Kidney (tissue), 14 donors: ENCODE measurements around the gene MAN2A2. TPM values are rescaled to one million over a fixed set of nuclear protein-coding genes. Genes with fewer than 3 reads are reported as not detected.

Experiments used
- DNase-seq, 5 donors: peaks; one replicate each; pipeline ENCODE4 v3.0.0-alpha.2; 2013 to 2020
- FAIRE-seq: peaks from 2 replicates; lab custom pipeline; 2012; peaks lifted over from hg19 to GRCh38; lab: Jason Lieb, UNC
- H3K27ac ChIP-seq, 2 donors: one replicate each; pipeline ENCODE4 v1.7.0; 2013; ENCODE audit warnings: low read depth in 2 of 2, low read length in 2 of 2, inconsistent platforms in 1 of 2
- H3K27me3 ChIP-seq: one replicate; pipeline ENCODE4 v1.7.1; 2013; ENCODE audit warnings: low read length, inconsistent platforms; ENCODE audit not compliant: control insufficient read depth, insufficient read depth
- H3K36me3 ChIP-seq, 3 donors: one replicate each; pipeline versions ENCODE4 v1.7.0 to v1.7.1; 2013; ENCODE audit warnings: low read length in 3 of 3, control low read depth in 1 of 3, inconsistent platforms in 1 of 3; ENCODE audit not compliant: insufficient read depth in 3 of 3, control insufficient read depth in 2 of 3
- H3K4me1 ChIP-seq, 3 donors: one replicate each; pipeline versions ENCODE4 v1.7.0 to v1.7.1; 2013; ENCODE audit warnings: low read length in 3 of 3, inconsistent platforms in 1 of 3, low read depth in 1 of 3; ENCODE audit not compliant: control insufficient read depth in 2 of 3, insufficient read depth in 2 of 3
- H3K4me3 ChIP-seq, 3 donors: one replicate each; pipeline versions ENCODE4 v1.7.0 to v1.8.1; 2013; ENCODE audit warnings: low read length in 3 of 3, control low read depth in 1 of 3, inconsistent platforms in 1 of 3
- H3K9ac ChIP-seq, 3 donors: one replicate each; pipeline versions ENCODE4 v1.7.0 to v1.7.1; 2013; ENCODE audit warnings: low read length in 3 of 3, control low read depth in 1 of 3, inconsistent platforms in 1 of 3
- H3K9me3 ChIP-seq, 3 donors: one replicate each; pipeline versions ENCODE4 v1.7.0 to v1.7.1; 2013; ENCODE audit warnings: low read length in 3 of 3, control low read depth in 1 of 3, inconsistent platforms in 1 of 3; ENCODE audit not compliant: control insufficient read depth in 2 of 3, insufficient read depth in 1 of 3
- intact Hi-C: fragments of 100-400 bp; cut with DNase I; formaldehyde crosslinking; loops from one replicate; pipeline ENCODE4 v1.11.1; 2022
- polyA plus RNA-seq: library from polyadenylated mRNA; stranded (reverse); fragments of 350-450 nt; fragmentation: Illumina TruSeq; extraction: RNeasy Lipid Tissue Mini Kit (QIAGEN cat#74804); gene quantifications from one replicate; pipeline ENCODE4 v1.2.3, GENCODE V29; 2014; ENCODE audit warnings: low read depth, low replicate concordance; ENCODE audit not compliant: insufficient read depth
- total RNA-seq: library from RNA; stranded (reverse); fragmentation: NEBNext Ultra II Directional; extraction: Animal tissue kit (Norgen Biotek cat#: 25700); gene quantifications from one replicate; pipeline ENCODE4 v1.2.1, GENCODE V29; 2021
- TF ChIP-seq, protein P1 (sequence below): IDR thresholded peaks from 3 replicates; pipeline ENCODE4 v1.5.1; 2012; ENCODE audit warnings: mild to moderate bottlenecking, moderate library complexity, borderline replicate concordance; ENCODE audit not compliant: insufficient read depth; ENCODE audit errors: extremely low read depth
- donor health status: control.
- donor health status: control.
- donor health status: control.
- donor health status: control.
- donor health status: control.
- donor health status: DM: yes; HTN: yes; CAD: no.
- donor health status: Normal renal cell carcinoma (clear cell type).

The MAN2A2 gene
- total and polyA plus RNA-seq, 2 donors from 2014 or later = 11.4 to 56.3 TPM

DNA sequence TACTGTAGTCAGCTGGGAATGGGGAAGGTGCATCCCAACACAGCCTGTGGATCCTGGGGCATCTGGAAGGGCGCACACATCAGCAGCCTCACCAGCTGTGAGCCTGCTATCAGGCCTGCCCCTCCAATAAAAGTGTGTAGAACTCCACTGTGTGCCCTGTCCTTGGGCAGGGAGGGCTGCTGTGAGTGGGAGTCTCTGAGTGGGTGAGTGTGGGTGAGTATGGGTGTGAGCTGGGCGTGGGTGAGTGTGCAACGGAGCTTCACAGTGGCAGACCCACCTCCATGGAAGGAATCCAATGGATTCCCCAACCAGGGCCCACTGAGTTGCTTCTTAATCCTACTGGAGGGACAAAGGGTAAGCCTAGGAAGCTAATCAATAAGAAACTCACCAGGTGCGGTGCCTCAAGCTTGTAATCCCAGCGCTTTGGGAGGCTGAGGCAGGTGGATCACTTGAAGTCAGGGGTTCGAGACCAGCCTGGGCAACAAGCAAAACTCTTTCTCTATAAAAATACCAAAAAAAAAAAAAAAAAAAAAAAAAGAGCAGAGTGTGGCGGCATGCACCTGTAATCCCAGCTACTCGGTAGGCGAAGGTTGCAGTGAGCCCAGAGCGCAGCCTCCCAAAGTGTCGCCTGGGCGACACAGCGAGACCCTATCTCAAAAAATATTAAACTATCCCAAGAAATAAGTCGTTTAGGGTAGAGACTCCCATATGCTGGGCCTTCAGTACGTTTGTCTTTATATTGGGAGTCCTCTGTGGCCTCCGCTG lies 51.0 kb downstream of the MAN2A2 start:
- FAIRE-seq = no peak
- no peak overlapping the region for H3K9ac ChIP-seq
- H3K27me3 ChIP-seq = no peaks in the 10 kb centered on the region
- H3K4me1 ChIP-seq = peaks cover 0 to 12% (median 5%) of the 10 kb centered on the region in 3 donors
- H3K4me3 ChIP-seq = peak overlapping the region in 1 of 3 donors; percentile 95
- DNase-seq = peak in 1 of 5 donors; percentile 55
- H3K27ac ChIP-seq = peak overlapping the region in 1 of 2 donors; percentile 2
- TF ChIP-seq, protein P1, sequence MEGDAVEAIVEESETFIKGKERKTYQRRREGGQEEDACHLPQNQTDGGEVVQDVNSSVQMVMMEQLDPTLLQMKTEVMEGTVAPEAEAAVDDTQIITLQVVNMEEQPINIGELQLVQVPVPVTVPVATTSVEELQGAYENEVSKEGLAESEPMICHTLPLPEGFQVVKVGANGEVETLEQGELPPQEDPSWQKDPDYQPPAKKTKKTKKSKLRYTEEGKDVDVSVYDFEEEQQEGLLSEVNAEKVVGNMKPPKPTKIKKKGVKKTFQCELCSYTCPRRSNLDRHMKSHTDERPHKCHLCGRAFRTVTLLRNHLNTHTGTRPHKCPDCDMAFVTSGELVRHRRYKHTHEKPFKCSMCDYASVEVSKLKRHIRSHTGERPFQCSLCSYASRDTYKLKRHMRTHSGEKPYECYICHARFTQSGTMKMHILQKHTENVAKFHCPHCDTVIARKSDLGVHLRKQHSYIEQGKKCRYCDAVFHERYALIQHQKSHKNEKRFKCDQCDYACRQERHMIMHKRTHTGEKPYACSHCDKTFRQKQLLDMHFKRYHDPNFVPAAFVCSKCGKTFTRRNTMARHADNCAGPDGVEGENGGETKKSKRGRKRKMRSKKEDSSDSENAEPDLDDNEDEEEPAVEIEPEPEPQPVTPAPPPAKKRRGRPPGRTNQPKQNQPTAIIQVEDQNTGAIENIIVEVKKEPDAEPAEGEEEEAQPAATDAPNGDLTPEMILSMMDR = no peak
- intact Hi-C loops = no loop called here
- H3K36me3 ChIP-seq = peaks cover 0 to 19% (median 13%) of the 10 kb centered on the region in 3 donors
- H3K9me3 ChIP-seq = no peaks in the 10 kb centered on the region

DNA sequence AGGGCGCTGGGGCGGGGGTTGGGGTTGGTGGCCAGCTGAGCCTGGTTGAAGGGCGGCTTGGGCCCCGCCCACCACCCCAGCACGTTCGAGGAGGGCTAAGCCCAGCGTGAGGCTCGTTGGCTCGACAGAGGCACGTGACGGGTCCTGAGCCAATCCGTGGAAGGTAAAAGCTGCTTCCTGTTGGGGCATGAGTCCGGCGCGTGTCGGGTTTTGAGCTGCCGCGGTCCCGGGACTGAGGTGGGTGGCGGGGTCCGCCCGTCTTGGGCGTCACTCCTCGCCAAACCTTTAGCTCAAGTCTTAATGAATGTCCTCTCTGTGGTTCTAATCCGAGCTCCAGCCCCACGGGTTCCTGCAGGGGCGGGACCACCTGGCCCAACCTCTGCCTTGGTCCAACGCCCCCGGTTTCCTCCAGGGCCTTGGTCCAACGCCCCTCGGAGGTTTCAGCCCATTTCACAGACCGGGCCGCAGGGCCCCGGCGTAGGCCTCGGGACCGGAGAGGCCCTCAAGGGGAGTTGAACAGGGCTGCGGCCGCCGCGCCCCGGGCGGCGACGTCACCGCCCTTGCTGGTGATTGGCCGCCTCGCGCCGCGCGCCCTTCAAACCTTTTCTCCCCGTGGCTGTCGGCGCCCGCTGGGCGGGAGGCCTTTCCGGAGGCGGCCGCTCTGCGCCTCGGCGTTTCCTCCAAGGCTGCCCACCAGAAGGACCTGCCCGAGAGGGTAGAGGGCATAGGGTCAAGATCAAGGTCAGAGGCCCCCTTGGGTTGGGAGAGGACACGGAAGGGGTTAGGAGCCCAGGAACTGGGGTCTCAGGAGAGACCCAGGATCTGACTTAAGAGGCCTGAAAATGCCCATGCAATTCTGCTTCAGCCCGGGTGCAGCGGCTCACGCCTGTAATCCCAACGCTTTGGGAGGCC lies 51.9 kb downstream of the MAN2A2 start, which contains the start of gene RCCD1:
Gene RCCD1 (plus strand): TSS at position 173 of the 912 bp plus-strand sequence. CDS start 1,851 bp downstream, outside the sequence.
- peak within 1 kb of the TSS; percentile 72 to 87 (median 82) for H3K9ac ChIP-seq
- H3K9me3 ChIP-seq = no peaks in the 10 kb centered on the region
- H3K27me3 ChIP-seq = no peaks in the 10 kb centered on the region
- H3K36me3 ChIP-seq = peaks cover 0 to 14% (median 9%) of the 10 kb centered on the region in 3 donors
- peak; percentile 13 for FAIRE-seq
- peak within 1 kb of the TSS; percentile 85 to 95 (median 85) for H3K4me3 ChIP-seq
- intact Hi-C loops = no loop called here
- TF ChIP-seq, protein P1 = no peak
- H3K4me1 ChIP-seq = peaks cover 0 to 12% (median 5%) of the 10 kb centered on the region in 3 donors
- H3K27ac ChIP-seq = peak within 1 kb of the TSS; percentile 87 to 92
- peak; percentile 94 to 98 (median 97) for DNase-seq

DNA sequence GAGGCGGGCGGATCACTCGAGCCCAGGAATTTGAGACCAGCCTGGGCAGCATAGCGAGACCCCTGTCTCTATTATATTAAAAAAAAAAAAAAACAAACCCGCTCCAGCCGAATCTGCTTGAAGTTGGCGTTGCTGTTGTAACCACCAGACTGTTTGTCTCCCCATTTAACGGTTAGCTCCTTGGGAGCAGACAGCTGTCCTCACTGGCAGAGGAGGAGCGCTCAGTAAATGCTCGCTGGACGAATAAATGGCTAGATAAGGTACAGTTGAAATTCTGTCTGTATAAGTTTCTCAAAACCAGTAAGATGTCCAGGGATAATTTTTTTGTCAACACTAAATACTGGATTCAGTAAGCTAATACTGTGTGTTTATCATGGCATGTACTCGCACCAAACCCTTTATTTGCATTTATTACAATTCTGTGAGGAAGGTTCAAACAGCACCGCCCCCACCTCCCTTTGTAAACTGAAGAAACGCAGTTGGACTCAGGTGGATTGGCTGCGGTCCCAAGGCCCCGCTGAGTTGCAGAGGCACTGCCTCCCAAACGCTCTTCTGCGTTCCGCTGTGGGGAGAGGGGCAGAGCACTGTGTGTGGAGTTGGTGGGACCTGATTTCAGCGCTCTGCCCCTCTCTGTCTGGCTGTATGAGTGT lies 52.6 kb downstream of the MAN2A2 start:
- H3K9ac ChIP-seq = no peak overlapping the region
- FAIRE-seq (no peak), DNase-seq (peak in 2 of 5 donors; percentile 6 to 61)
- H3K27me3 ChIP-seq = no peaks in the 10 kb centered on the region
- peaks cover 0 to 12% (median 5%) of the 10 kb centered on the region in 3 donors for H3K4me1 ChIP-seq
- intact Hi-C loops = no loop called here
- no peak overlapping the region for H3K27ac ChIP-seq
- peak overlapping the region in 1 of 3 donors; percentile 95 for H3K4me3 ChIP-seq
- no peaks in the 10 kb centered on the region for H3K9me3 ChIP-seq
- H3K36me3 ChIP-seq = peaks cover 0 to 11% (median 5%) of the 10 kb centered on the region in 3 donors
- TF ChIP-seq, protein P1 = no peak
